HEK293 (cell line): Measurements from ENCODE around the gene PSME4.

Experiments
- CTCF ChIA-PET: fragments of 350-600 bp; formaldehyde crosslinking; extraction: SDS; loops from one replicate; lab custom pipeline; 2021; ENCODE audit warnings: antibody characterized with exemption; lab: Yijun Ruan, JAX
- POLR2A ChIA-PET: fragments of 300-600 bp; formaldehyde crosslinking; extraction: SDS; loops from one replicate; lab custom pipeline; 2020; ENCODE audit warnings: antibody characterized with exemption, inconsistent platforms; lab: Yijun Ruan, JAX
- H3K27ac ChIP-seq: fragments of 200-500 bp; sonication (Bioruptor generic); 2 replicates; pipeline ENCODE4 v1.5.1; 2014; ENCODE audit warnings: low read depth, low read length, control low read depth, inconsistent platforms; ENCODE audit errors: extremely low read depth
- H3K36me3 ChIP-seq, 2 experiments: fragments of 200-500 bp in 1 of 2; sonication (Bioruptor generic) in 1 of 2; 1 replicate in 1 of 2; 2 replicates in 1 of 2; pipeline ENCODE4 v1.5.1; 2014 to 2017; ENCODE audit warnings: inconsistent platforms in 2 of 2, low read length in 2 of 2; ENCODE audit not compliant: control insufficient read depth in 2 of 2, insufficient read depth in 1 of 2
- H3K4me1 ChIP-seq: fragments of 200-500 bp; sonication (Bioruptor generic); 2 replicates; pipeline ENCODE4 v1.5.1; 2014; ENCODE audit warnings: mild to moderate bottlenecking, low read length, inconsistent platforms; ENCODE audit not compliant: control insufficient read depth, insufficient read depth
- H3K4me3 ChIP-seq: 2 replicates; pipeline ENCODE4 v1.5.1; 2011; ENCODE audit warnings: low read depth, mild to moderate bottlenecking, control low read depth, low read length, moderate library complexity
- H3K9me3 ChIP-seq: fragments of 200-500 bp; sonication (Bioruptor generic); 2 replicates; pipeline ENCODE4 v1.5.1; 2014; ENCODE audit warnings: low read depth, low read length, inconsistent platforms; ENCODE audit not compliant: control insufficient read depth, insufficient read depth
- FEZF1 ChIP-seq: fragments of 450-650 bp; formaldehyde crosslinking; IDR thresholded peaks from 2 replicates; pipeline ENCODE4 v1.5.1; 2016; ENCODE audit warnings: missing biosample characterization, missing genetic modification characterization
- KLF8 ChIP-seq: fragments of 450-650 bp; formaldehyde crosslinking; IDR thresholded peaks from 2 replicates; pipeline ENCODE4 v1.5.1; 2016; ENCODE audit warnings: missing biosample characterization, missing genetic modification characterization
- PBX3 ChIP-seq: sonication (generic); formaldehyde crosslinking; IDR thresholded peaks from 2 replicates; pipeline ENCODE4 v1.8.1; 2022; ENCODE audit warnings: mild to moderate bottlenecking, moderate library complexity, missing genetic modification reagents
- PRDM4 ChIP-seq: fragments of 450-650 bp; formaldehyde crosslinking; IDR thresholded peaks from 2 replicates; pipeline ENCODE4 v1.5.1; 2017; ENCODE audit warnings: missing biosample characterization, missing genetic modification characterization
- SP7 ChIP-seq: fragments of 450-650 bp; formaldehyde crosslinking; IDR thresholded peaks from 2 replicates; pipeline ENCODE4 v1.5.1; 2016; ENCODE audit warnings: missing biosample characterization, missing genetic modification characterization
- ZBTB10 ChIP-seq: fragments of 450-650 bp; formaldehyde crosslinking; IDR thresholded peaks from 2 replicates; pipeline ENCODE4 v1.5.1; 2016; ENCODE audit warnings: missing biosample characterization, missing genetic modification characterization
- ZBTB17 ChIP-seq: fragments of 450-650 bp; formaldehyde crosslinking; IDR thresholded peaks from 2 replicates; pipeline ENCODE4 v1.5.1; 2016; ENCODE audit warnings: missing biosample characterization, missing genetic modification characterization
- ZBTB26 ChIP-seq: fragments of 450-650 bp; formaldehyde crosslinking; optimal IDR thresholded peaks from 2 replicates; pipeline ENCODE3; 2016; ENCODE audit warnings: missing biosample characterization, mild to moderate bottlenecking, missing genetic modification characterization
- ZEB2 ChIP-seq: fragments of 450-650 bp; formaldehyde crosslinking; IDR thresholded peaks from 2 replicates; pipeline ENCODE4 v1.5.1; 2016; ENCODE audit warnings: missing biosample characterization, missing genetic modification characterization
- ZNF248 ChIP-seq: fragments of 450-650 bp; formaldehyde crosslinking; IDR thresholded peaks from 2 replicates; pipeline ENCODE4 v1.5.1; 2017; ENCODE audit warnings: missing biosample characterization, missing genetic modification characterization
- ZNF341 ChIP-seq: fragments of 450-650 bp; formaldehyde crosslinking; IDR thresholded peaks from 2 replicates; pipeline ENCODE4; 2016; ENCODE audit warnings: low read depth, missing biosample characterization, missing genetic modification characterization
- ZNF362 ChIP-seq: fragments of 450-650 bp; formaldehyde crosslinking; IDR thresholded peaks from 2 replicates; pipeline ENCODE4 v1.5.1; 2016; ENCODE audit warnings: missing biosample characterization, missing genetic modification characterization
- ZNF37A ChIP-seq: fragments of 450-650 bp; IDR thresholded peaks from 2 replicates; pipeline ENCODE4 v1.5.1; 2018; ENCODE audit warnings: missing biosample characterization, missing genetic modification characterization
- ZNF449 ChIP-seq: fragments of 450-650 bp; formaldehyde crosslinking; IDR thresholded peaks from 2 replicates; pipeline ENCODE4 v1.5.1; 2017; ENCODE audit warnings: missing biosample characterization, mild to moderate bottlenecking, missing genetic modification characterization, moderate library complexity
- ZNF510 ChIP-seq: fragments of 450-650 bp; formaldehyde crosslinking; IDR thresholded peaks from 2 replicates; pipeline ENCODE4 v1.5.1; 2018; ENCODE audit warnings: mild to moderate bottlenecking, missing genetic modification characterization, missing biosample characterization; ENCODE audit not compliant: insufficient replicate concordance
- ZNF518A ChIP-seq: fragments of 450-650 bp; formaldehyde crosslinking; conservative IDR thresholded peaks from 2 replicates; pipeline ENCODE4 v1.5.1; 2016; ENCODE audit warnings: low read depth, missing biosample characterization, missing genetic modification characterization
- ZNF571 ChIP-seq: fragments of 450-650 bp; formaldehyde crosslinking; IDR thresholded peaks from 2 replicates; pipeline ENCODE4 v1.5.0; 2017; ENCODE audit warnings: missing biosample characterization, missing genetic modification characterization
- ZNF692 ChIP-seq: fragments of 450-650 bp; formaldehyde crosslinking; IDR thresholded peaks from 2 replicates; pipeline ENCODE4 v1.5.1; 2016; ENCODE audit warnings: missing biosample characterization, missing genetic modification characterization

The PSME4 gene

GRCh38 chr2:53970724-53971602 lies at the start of gene PSME4:
Gene PSME4 (minus strand): TSS chr2:53970993. CDS start chr2:53970784, 209 bp downstream.
- Histone ChIP-seq H3K4me1 (no peaks in the 10 kb centered on the region), H3K4me3 (peak within 1 kb of the TSS; percentile 63), H3K9me3 (no peaks in the 10 kb centered on the region), H3K36me3 (peaks cover 6 to 8% of the 10 kb centered on the region in 2 experiments), H3K27ac (peak within 1 kb of the TSS; percentile 82)
- ChIA-PET POLR2A (interaction anchor here (0.6 to 1.9 kb wide), 6 partner anchors 9 to 304 kb away, joined by 3 to 9 read pairs (median 3); no protein-coding TSS in a partner anchor), CTCF (interaction anchor here (0.6 to 0.8 kb wide), 2 partner anchors 15 to 1407 kb away, joined by 3 read pairs; no protein-coding TSS in a partner anchor)
- TF ChIP-seq PBX3 (CRISPR knock-in tag): no peak; the same call in 1 of the 2 replicates
- peak; percentile 44 for TF ChIP-seq SP7
- TF ChIP-seq FEZF1 (tag by site-specific recombination): no peak
- peak; percentile 81 for TF ChIP-seq ZBTB10 (tag by site-specific recombination)
- TF ChIP-seq KLF8 (tag by site-specific recombination): peak; percentile 36; the same call in 1 of the 2 replicates
- TF ChIP-seq ZBTB17 (tag by site-specific recombination): no peak
- TF ChIP-seq ZNF248 (tag by site-specific recombination): no peak
- no peak for TF ChIP-seq ZNF37A (tag by site-specific recombination)
- no peak for TF ChIP-seq PRDM4 (tag by site-specific recombination)
- peak; percentile 89 for TF ChIP-seq ZNF692 (tag by site-specific recombination)
- peak; percentile 15 for TF ChIP-seq ZBTB26 (tag by site-specific recombination)
- peak; percentile 88 for TF ChIP-seq ZNF449
- peak; percentile 41; the same call in 1 of the 2 replicates for TF ChIP-seq ZNF341 (tag by site-specific recombination)
- 0 out of 2 replicates have a peak, but pooled peaks have one; percentile 20 for TF ChIP-seq ZNF518A
- TF ChIP-seq ZNF510: no peak
- peak; percentile 43; the same call in 1 of the 2 replicates for TF ChIP-seq ZEB2
- TF ChIP-seq ZNF571 (tag by site-specific recombination): no peak
- no peak for TF ChIP-seq ZNF362 (tag by site-specific recombination)
